ENCODE data around the gene ARPC1A. TPM values are rescaled to one million over a fixed set of nuclear protein-coding genes. Genes with fewer than 3 reads are reported as not detected.
"Not testable (repeated sequence)": the region's sequence is repeated elsewhere in the genome, so short reads cannot be mapped to it uniquely, and the experiment has no call there.

Gene ARPC1A
- polyA plus RNA-seq, 1 of the 3 experiments (the other 2 are of a cell fraction), result 306 TPM

DNA sequence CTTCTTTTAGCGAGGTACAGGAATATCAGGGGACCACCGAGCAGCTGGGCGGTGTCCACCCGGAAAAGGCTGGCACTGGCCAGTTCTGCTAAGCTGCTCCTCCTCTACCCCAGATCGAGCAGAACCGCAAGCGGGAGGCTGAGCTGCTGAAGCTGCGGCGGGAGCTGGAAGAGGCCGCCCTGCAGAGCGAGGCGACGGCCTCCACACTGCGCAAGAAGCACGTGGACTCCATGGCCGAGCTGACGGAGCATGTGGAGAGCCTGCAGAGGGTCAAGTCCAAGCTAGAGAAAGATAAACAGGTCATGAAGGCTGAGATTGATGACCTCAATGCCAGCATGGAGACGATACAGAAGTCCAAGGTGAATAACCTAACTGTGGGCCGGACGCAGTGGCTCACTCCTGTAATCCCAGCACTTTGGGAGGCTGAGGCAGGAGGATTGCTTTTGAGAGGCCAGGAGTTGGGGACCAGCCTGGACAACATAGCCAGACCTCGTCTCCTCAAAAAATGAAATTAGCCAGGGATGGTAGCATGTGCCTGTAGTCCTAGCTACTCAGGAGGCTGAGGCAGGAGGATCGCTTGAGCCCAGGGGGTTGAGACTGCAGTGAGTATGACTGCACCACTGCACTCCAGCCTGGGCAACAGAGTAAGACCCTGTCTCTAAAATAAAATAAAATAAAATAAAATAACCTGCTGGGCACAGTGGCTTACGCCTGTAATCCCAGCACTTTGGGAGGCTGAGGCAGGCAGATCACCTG is 37.7 kb upstream of the ARPC1A start:
- Histone ChIP-seq H3K9me2 (no peaks in the 10 kb centered on the region), H3K36me3 (replicated peaks in 1 of 2; ENCODE audit: control insufficient read depth in 1 of 2, insufficient read depth in 2 of 2, low read length in 1 of 2) (no peaks in the 10 kb centered on the region), H3K4me1 (ENCODE audit: control insufficient read depth in 1 of 2, insufficient read depth in 2 of 2, low read depth in 1 of 2, low read length in 1 of 2) (no peaks in the 10 kb centered on the region), H3K4me3 (ENCODE audit: low read depth in 2 of 2, low read length in 1 of 2) (no peak overlapping the region), H2AFZ (ENCODE audit: low read depth) (no peak overlapping the region), H4K20me1 (ENCODE audit: insufficient read depth) (no peaks in the 10 kb centered on the region), H3K27ac (ENCODE audit: low read depth in 2 of 2, low read length in 1 of 2) (no peak overlapping the region), H3K9ac (no peak overlapping the region), H3K9me3 (no peaks in the 10 kb centered on the region), H3K79me2 (ENCODE audit: insufficient read depth) (no peaks in the 10 kb centered on the region), H3F3A (replicated peaks; ENCODE audit: insufficient read depth) (no peaks in the 10 kb centered on the region), H3K4me2 (no peak overlapping the region), H3K27me3 (ENCODE audit: insufficient read depth) (no peaks in the 10 kb centered on the region)
- ChIA-PET CTCF (no interaction called here), POLR2A (no interaction called here)
- WGBS (ENCODE audit: low lambda C conversion rate), result 93% methylated on average over 23 of the region's 23 CpGs
- no peak for DNase-seq
- TF ChIP-seq, protein P1, sequence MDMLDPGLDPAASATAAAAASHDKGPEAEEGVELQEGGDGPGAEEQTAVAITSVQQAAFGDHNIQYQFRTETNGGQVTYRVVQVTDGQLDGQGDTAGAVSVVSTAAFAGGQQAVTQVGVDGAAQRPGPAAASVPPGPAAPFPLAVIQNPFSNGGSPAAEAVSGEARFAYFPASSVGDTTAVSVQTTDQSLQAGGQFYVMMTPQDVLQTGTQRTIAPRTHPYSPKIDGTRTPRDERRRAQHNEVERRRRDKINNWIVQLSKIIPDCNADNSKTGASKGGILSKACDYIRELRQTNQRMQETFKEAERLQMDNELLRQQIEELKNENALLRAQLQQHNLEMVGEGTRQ (IDR thresholded peaks at IDR 0.05; ENCODE audit: borderline replicate concordance, low read depth, low read length), result no peak
- TF ChIP-seq SMC3 (IDR thresholded peaks at IDR 0.05; ENCODE audit: low read depth, low read length), result no peak
- TF ChIP-seq ELF1 (IDR thresholded peaks at IDR 0.05), result no peak
- no peak for TF ChIP-seq POLR2AphosphoS5 (IDR thresholded peaks at IDR 0.05; ENCODE audit: low read depth, low read length)
- TF ChIP-seq, protein P2, sequence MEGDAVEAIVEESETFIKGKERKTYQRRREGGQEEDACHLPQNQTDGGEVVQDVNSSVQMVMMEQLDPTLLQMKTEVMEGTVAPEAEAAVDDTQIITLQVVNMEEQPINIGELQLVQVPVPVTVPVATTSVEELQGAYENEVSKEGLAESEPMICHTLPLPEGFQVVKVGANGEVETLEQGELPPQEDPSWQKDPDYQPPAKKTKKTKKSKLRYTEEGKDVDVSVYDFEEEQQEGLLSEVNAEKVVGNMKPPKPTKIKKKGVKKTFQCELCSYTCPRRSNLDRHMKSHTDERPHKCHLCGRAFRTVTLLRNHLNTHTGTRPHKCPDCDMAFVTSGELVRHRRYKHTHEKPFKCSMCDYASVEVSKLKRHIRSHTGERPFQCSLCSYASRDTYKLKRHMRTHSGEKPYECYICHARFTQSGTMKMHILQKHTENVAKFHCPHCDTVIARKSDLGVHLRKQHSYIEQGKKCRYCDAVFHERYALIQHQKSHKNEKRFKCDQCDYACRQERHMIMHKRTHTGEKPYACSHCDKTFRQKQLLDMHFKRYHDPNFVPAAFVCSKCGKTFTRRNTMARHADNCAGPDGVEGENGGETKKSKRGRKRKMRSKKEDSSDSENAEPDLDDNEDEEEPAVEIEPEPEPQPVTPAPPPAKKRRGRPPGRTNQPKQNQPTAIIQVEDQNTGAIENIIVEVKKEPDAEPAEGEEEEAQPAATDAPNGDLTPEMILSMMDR (IDR thresholded peaks at IDR 0.05), result no peak

DNA sequence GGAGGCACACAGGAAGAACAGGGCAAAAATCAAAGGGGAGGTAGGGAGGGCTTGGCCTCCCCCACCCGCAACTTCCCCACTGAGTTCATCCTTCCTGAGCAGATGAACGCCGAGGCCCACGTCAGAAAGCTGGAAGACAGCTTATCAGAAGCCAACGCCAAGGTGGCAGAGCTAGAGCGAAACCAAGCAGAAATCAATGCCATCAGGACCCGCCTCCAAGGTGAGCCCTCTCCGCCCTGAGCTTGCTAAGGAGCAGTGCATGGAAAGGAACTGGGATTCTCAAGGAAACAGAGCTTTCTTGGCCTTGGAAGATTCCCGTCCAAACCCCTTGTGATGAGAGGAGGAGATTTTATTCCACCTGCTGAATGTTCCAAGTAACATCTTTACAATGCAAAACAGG is 36.5 kb upstream of the ARPC1A start:
- Histone ChIP-seq H3K79me2 (ENCODE audit: insufficient read depth) (no peaks in the 10 kb centered on the region), H3K9me3 (no peaks in the 10 kb centered on the region), H3K4me1 (ENCODE audit: control insufficient read depth in 1 of 2, insufficient read depth in 2 of 2, low read depth in 1 of 2, low read length in 1 of 2) (no peaks in the 10 kb centered on the region), H3K27me3 (ENCODE audit: insufficient read depth) (no peaks in the 10 kb centered on the region), H3K4me3 (ENCODE audit: low read depth in 2 of 2, low read length in 1 of 2) (no peak overlapping the region), H3K36me3 (replicated peaks in 1 of 2; ENCODE audit: control insufficient read depth in 1 of 2, insufficient read depth in 2 of 2, low read length in 1 of 2) (no peaks in the 10 kb centered on the region), H3F3A (replicated peaks; ENCODE audit: insufficient read depth) (no peaks in the 10 kb centered on the region), H3K9ac (no peak overlapping the region), H3K4me2 (no peak overlapping the region), H4K20me1 (ENCODE audit: insufficient read depth) (no peaks in the 10 kb centered on the region), H3K9me2 (no peaks in the 10 kb centered on the region), H2AFZ (ENCODE audit: low read depth) (no peak overlapping the region), H3K27ac (ENCODE audit: low read depth in 2 of 2, low read length in 1 of 2) (no peak overlapping the region)
- 90% methylated on average over 9 of the region's 9 CpGs for WGBS (ENCODE audit: low lambda C conversion rate)
- POLR2A ChIA-PET, result no interaction called here
- TF ChIP-seq YY1 (IDR thresholded peaks at IDR 0.05; ENCODE audit: low read depth), result no peak
- DNase-seq, result no peak
- CTCF ChIA-PET, result interaction anchor here (1.3 to 1.7 kb wide), 2 partner anchors 23 to 24 kb away, joined by 4 to 5 read pairs; no protein-coding TSS in a partner anchor

DNA sequence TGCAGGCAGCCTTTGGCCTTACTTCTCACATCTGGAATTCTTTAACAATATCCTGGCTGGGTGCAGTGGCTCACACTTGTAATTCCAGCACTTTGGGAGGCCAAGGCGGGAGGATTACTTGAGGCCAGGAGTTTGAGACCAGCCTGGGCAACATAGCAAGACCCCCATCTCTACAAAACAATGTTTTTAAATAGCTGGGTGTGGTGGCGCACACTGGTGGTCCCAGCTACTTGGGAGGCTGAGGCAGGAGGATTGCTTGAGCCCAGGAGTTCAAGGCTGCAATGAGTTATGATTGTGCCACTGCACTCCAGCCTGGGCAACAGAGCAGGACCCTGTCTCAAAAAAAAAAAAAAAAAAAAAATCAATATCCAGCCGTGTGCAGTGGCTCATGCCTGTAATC is 35.5 kb upstream of the ARPC1A start:
- not testable (repeated sequence) for H3K27me3 ChIP-seq (ENCODE audit: insufficient read depth); DNase-seq; H4K20me1 ChIP-seq (ENCODE audit: insufficient read depth); H3K9me3 ChIP-seq; H3K27ac ChIP-seq (ENCODE audit: low read depth in 2 of 2, low read length in 1 of 2); H3K4me1 ChIP-seq (ENCODE audit: control insufficient read depth in 1 of 2, insufficient read depth in 2 of 2, low read depth in 1 of 2, low read length in 1 of 2); H3K36me3 ChIP-seq (replicated peaks in 1 of 2; ENCODE audit: control insufficient read depth in 1 of 2, insufficient read depth in 2 of 2, low read length in 1 of 2); H3K4me3 ChIP-seq (ENCODE audit: low read depth in 2 of 2, low read length in 1 of 2); H3F3A ChIP-seq (replicated peaks; ENCODE audit: insufficient read depth); H3K79me2 ChIP-seq (ENCODE audit: insufficient read depth); H2AFZ ChIP-seq (ENCODE audit: low read depth); H3K4me2 ChIP-seq; H3K9ac ChIP-seq; H3K9me2 ChIP-seq
- 88% methylated on average over 3 of the region's 3 CpGs for WGBS (ENCODE audit: low lambda C conversion rate)
- ChIA-PET POLR2A (interaction anchor here (0.7 to 1.0 kb wide), 2 partner anchors 10 to 19 kb away, joined by 4 to 5 read pairs; no protein-coding TSS in a partner anchor), CTCF (interaction anchor here (1.7 kb wide), 1 partner anchor 22 kb away, joined by 4 read pairs; no protein-coding TSS in a partner anchor)

Measured in SK-N-SH (cell line).